ENCODE results near the gene PCK2. TPM values are rescaled to one million over a fixed set of nuclear protein-coding genes. Genes with fewer than 3 reads are reported as not detected.
A peak's percentile ranks its signal among the peaks of the same experiment; 100 is the strongest.

PCK2 gene
- total and polyA plus RNA-seq, 12 donors: 0.75 to 7.3 (median 2.6) TPM

GRCh38 chr14:24127673-24128072 lies 33.6 kb downstream of the PCK2 start:
- H3K36me3 ChIP-seq: peaks cover 0 to 23% (median 7%) of the 10 kb centered on the region in 9 donors
- H3K4me3 ChIP-seq: no peak overlapping the region
- H3K4me1 ChIP-seq: peaks cover 14 to 30% (median 22%) of the 10 kb centered on the region in 9 donors
- WGBS, 2 donors: 90 to 95% methylated on average over 2 of the region's 2 CpGs
- DNase-seq: no peak
- intact Hi-C loops (cut with DNase I): no loop called here
- no peak for TF ChIP-seq CTCF (IDR thresholded peaks at IDR 0.05)
- ATAC-seq: no peak
- no peaks in the 10 kb centered on the region for H3K9me3 ChIP-seq
- no peaks in the 10 kb centered on the region for H3K27me3 ChIP-seq
- H3K27ac ChIP-seq: no peak overlapping the region

GRCh38 chr14:24129410-24129998 lies 35.4 kb downstream of the PCK2 start:
- Histone ChIP-seq H3K36me3 (peaks cover 0 to 4% (median 0%) of the 10 kb centered on the region in 9 donors), H3K27me3 (no peaks in the 10 kb centered on the region), H3K4me3 (no peak overlapping the region), H3K4me1 (peaks cover 14 to 36% (median 22%) of the 10 kb centered on the region in 9 donors), H3K27ac (peak overlapping the region in 1 of 10 donors; percentile 97), H3K9me3 (no peaks in the 10 kb centered on the region)
- ATAC-seq (no peak), DNase-seq (no peak)
- intact Hi-C loops (cut with DNase I): no loop called here
- 90 to 94% methylated on average over 8 of the region's 8 CpGs for WGBS, 2 donors
- TF ChIP-seq CTCF (IDR thresholded peaks at IDR 0.05): no peak

- DNase-seq: no peak
- Histone ChIP-seq H3K27ac (peak within 1 kb of the TSS; percentile 81 to 98 (median 94)), H3K27me3 (no peaks in the 10 kb centered on the region), H3K9me3 (no peaks in the 10 kb centered on the region), H3K4me3 (peak within 1 kb of the TSS in 9 of 10 donors; percentile 10 to 50 (median 41)), H3K4me1 (peaks cover 14 to 38% (median 24%) of the 10 kb centered on the region in 9 donors), H3K36me3 (no peaks in the 10 kb centered on the region)
- no peak for ATAC-seq
- TF ChIP-seq CTCF (IDR thresholded peaks at IDR 0.05): no peak
- WGBS, 2 donors: 77 to 83% methylated on average over 5 of the region's 5 CpGs
- intact Hi-C loops (cut with DNase I): loop anchor here in 2 of 10 donors (2.0 kb wide), 1 partner anchor 16 kb away; the partner anchor contains the start of genes DCAF11 (in 2 of the 2) and NRL (in 2 of the 2)
Observed at GRCh38 chr14:24130380-24130716, 36.2 kb downstream of the PCK2 start, which contains the start of gene FITM1. FITM1 (plus strand) TSS chr14:24130659; CDS start chr14:24131564, 905 bp downstream.

DNA sequence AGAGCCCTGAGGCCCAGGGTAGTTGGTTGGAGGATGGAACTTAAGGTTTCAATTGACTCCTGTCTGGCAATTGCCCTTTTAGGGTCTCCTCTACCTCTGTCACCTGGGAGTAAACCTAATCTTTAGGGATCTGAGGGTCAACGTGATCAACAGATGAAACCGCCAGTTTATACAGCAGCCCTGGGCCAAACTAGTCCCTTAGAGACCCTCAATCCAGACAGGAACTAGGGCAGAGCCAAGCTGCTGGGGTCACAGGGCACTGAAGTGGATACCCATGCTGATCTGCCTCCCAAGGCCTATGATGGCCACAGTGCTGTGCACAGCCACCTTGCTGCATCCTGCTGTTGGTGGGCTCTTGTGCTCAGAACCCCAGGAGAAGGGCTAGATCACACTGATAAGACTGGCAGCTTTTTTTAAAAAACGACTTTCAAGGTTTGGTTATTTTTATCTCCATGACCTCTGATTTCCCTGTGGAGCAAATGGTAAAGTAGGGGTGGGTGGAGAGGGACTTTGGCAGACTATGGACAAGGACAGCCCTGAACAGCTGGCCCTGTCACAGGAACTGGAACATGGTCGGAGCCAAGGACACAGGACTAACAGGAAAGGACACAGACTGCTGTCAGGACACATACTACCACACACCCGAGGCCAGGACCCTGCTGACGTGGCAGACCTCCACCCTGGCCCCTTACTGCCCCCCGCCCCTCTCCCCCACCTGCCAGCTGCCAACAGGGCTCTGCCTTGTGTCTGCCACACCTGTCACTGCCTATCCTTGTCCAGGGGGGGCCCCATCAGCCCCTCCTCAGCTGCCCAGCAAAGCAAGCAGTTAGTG lies 36.8 kb downstream of the PCK2 start:
- Histone ChIP-seq H3K27ac (peak overlapping the region; percentile 81 to 98 (median 94)), H3K9me3 (no peaks in the 10 kb centered on the region), H3K27me3 (no peaks in the 10 kb centered on the region), H3K4me1 (peaks cover 14 to 41% (median 26%) of the 10 kb centered on the region in 9 donors), H3K36me3 (no peaks in the 10 kb centered on the region), H3K4me3 (peak overlapping the region in 9 of 10 donors; percentile 10 to 50 (median 41))
- peak; percentile 77 to 83 for DNase-seq
- intact Hi-C loops (cut with DNase I): loop anchor here in 3 of 10 donors (1.0 to 2.0 kb wide), 2 partner anchors 16 kb away; partner anchors contain the start of genes DCAF11 (in 2 of the 3) and NRL (in 2 of the 3)
- WGBS, 2 donors: 12 to 26% methylated on average over 7 of the region's 7 CpGs
- no peak for TF ChIP-seq CTCF (IDR thresholded peaks at IDR 0.05)
- ATAC-seq: peak; percentile 52 to 87 (median 78)
